GM19438 (cell line): ENCODE data around the gene GPC4.

ENCODE experiments used
- ATAC-seq: cut with Tn5 transposase; IDR thresholded peaks from one replicate; pipeline ENCODE4 v1.9.1; 2021; ENCODE audit warnings: low read depth; ENCODE audit not compliant: unreplicated experiment

Gene GPC4

DNA sequence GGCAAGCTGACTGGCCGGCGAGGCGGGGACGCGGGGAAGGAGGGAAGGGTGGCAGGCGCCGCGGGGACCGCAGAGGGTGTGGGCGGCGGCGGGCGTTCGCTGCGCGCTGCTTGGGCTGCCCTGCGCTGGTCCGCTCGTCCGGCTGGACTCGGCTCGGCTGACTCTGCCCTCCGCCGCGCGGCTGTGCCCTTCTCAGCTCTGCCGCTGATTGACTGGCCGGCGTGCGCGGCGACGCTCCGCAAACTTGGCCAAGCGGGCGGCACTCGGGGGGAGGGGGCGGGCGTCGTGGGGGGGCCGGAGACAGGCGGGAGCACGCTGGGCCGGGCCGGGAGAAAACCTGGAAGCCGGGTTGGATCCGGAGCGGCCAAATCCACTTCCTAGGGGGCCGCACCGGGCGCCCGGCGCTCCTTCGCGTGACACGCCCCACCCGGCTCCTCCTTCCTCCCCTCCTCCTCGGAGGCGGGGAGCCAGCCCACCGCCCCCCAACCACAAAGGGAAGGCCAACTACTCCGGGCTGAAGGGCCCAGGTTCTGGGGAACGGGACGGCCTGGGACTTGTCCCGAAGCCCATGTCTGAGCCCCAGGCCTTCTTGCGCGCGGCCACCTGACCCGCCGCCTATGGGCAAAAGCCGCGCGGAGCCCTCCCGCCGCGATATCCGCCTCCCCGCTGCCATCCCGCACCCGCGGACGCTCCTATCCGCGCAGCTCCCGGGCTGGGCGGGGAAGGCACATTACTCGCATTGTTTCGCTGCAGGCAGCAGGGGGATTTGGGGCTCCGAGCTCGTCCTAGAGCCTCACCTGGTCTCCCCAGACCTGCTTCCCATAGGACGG lies at the start of gene GPC4:
TSS of gene GPC4 (minus strand) at position 214 of the 830 bp plus-strand sequence. CDS start 524 bp downstream, outside the sequence.
- no peak for ATAC-seq

DNA sequence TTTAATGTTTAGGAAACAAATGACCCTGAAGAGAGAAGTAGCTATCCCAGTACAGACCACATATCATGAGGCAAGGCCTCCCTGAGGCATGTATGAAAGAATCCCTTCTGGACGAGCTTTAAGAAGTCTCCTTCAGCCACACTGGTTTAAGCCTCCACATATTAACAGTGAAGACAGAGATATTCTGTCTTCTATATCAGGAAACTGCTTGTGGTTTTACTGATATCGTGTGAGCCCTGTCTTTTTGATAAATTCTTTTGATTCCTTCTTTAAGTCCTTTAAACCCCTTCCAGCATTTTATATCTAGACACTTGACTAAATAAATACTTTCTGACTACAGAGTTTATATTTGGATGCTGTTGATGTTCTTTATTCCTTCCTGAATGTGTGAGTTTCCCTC lies 45.9 kb upstream of the GPC4 start:
- no peak for ATAC-seq

DNA sequence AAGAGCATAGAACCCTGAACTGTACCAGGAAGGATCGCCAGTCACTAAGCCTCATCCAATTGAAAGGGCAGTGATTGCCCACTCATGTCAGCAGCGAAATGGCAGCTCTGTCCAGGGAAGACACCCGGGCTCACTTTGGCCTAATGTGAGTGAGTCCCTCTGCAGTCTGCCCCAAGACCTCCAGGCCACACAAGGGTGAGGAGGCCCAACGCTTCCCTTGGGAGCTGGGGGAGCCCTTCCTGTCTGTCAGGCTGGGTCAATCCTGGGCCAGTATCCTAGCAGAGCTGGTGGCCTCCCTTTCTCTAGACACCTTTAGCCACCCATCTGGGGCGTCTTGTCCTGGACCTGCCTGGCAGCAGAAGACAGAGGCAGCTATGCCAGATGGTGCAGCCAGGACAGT lies 39.6 kb upstream of the GPC4 start:
- no peak for ATAC-seq

DNA sequence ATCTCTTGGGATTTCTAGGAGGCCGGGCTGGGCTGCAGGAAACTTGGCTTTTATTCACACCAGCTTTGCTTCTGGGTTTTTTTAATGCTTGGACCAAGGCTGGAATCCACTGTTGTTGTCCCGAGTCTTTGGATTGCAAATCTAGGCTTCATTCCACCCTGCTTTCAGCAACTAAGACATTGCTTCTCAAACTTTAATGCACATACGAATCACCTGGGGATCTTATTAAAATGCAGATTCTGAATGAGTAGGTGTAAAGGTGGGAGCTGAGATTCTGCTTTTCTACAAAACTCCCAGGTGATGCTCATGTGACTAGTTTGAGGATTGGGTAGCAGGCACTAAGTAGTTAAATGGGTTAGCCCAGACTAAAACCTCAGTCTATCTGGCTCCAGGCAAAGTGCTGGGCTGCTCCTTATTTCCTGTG lies 39.2 kb upstream of the GPC4 start:
- ATAC-seq = no peak

DNA sequence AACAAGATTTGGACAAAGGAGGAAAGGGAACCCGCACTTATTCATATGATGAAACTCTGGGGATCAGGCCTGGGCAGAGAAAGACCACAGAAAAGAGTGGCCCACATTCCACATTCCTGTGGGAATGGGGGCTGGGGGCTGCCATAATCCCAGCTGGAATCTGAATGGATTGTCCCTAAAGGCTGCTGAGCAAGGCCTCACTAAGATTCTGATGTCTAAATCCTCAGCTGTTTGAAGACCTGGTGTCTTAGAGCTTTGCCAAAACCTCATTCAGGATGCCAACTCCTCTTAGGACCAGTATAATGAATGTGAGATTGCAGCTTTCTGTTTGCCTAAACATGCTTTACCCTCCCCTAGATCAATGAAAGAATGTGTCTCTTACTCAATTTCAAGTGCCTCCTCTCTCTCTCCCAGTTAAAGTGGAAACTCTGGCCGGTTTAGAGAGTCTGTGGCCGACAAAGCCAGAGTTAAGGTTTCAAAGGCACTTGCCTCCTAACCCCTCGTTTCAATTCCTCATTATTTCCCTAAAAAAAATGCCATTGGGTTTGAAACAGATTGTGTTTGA lies 33.3 kb upstream of the GPC4 start:
- ATAC-seq = no peak

DNA sequence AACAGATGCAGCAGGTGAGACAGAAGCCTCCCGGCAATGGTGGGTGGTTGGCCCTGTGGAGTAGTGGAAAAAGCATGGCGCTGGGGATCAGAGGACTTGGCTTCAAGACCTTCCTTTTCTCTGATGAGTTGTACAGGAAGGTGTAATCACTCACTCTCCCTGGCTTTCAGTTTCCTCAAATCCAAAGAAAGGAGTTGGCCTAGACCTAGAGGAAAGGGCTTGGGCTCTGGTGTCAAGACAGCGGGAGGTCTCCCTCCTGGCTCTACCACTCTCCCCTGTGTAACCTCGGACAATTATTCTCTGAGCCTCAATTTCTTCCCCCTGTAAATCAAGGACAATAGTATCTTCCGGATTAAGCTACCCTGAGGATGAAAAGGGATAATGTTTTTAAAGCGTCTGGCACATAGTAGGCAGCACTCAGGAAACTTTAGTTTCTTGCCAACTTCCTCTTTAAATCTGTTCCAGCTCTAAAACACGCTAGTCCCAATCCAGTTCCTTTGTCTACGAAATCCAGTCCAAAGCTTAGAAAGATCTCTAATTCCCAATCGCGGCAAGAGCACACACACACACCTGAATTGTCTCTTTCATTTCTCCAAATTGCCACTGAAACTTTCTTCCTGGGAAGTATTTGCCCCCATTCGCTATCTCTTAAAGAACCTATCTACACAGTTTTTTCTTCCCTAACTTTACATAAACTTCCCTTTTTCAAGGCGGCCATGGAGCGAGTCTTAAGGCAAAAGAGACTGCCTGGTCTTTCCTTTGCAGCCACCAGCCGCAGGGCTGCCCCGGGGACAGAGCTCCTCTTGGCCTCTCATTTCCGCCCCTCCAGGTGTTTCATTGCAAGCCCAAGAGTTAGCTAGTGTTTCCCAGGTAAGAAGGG lies 29.9 kb upstream of the GPC4 start:
- ATAC-seq = no peak

DNA sequence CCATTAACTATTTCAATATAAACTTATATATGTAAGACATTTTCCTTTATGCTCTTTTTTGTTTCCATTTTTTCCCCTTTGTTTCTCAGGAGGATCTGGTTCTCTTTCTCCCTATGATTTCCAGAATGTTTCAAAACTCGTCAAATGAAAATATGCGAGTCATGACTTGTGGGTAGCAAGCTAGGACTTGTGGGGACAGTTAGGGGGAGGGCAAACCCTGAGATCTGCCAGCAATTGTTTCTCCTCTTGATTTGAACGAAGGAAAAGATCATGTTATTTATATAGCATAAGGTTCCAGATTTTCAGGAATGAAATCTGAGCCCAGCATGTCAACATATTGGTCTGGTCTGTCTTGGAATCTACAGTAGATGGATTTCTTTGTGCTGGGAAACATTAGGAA lies 28.9 kb upstream of the GPC4 start:
- no peak for ATAC-seq

DNA sequence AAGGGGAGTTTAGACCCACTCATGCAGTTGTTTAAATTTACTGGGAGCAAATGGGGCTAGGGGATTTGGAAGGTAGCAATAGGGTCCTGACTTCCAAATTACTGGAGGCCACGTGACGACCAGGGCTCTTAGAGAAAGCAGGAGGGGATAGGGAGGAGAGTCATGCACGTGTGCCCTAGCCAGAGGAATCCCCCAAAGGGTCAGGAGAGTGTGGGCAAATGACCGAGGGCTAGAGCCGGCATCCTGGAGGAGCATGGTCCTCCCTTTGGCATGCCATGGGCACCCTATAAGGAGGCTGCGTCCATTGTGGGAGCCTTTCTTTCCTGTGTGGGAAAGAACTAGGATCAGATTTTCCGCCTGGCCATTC lies 25.5 kb upstream of the GPC4 start:
- no peak for ATAC-seq

DNA sequence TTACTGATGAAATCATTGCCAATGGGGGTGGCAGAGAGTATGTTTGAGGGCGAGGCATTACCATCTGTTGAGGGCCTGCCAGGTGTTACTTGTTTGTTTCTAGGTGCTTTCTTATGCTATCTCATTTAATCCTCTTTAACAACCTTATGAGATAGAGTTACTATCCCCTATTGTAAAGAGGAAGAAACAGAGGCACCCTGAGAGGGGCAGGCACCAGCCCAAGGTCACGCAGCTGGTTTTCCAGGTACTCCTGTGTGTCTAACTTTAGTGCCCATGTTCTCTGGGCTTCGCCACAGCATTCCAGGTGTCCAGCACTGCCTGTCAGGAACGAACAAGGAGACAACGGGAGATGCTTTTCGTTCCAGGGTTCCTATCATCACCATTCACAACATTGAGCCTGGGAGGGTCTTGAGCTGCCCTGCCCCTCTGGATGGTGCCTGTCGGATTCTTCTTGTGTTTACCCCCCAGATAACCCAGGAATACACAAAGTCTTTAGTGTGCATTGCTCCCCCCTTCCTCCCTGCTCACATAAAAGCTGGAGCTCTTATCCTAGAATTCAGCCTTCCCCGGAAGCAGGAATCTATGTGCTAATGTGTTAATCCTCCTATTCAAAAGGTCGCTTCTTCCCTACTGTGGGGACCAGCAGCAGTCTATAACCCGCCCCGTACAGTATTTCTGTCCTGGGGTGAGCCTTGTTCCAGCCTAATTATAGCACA lies 24.9 kb upstream of the GPC4 start:
- no peak for ATAC-seq

DNA sequence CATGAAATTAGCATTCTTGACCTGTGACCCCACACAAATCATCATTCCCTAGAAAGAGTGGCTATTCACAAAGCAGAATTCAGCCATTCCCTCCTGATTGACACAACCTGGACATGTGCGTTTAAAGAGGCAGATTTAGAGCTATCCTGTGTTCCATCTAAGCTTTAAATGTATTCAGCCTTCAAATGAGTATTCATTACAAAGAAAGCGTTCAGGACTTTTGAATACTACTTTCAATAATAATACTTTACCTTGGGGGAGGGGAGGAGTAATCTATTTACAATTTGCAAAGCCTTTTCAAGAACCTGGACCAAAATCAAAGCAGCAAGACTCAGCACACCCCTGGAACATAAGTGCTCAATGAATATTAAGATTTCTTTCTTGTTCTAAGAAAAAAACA lies 22.5 kb upstream of the GPC4 start:
- ATAC-seq = no peak

DNA sequence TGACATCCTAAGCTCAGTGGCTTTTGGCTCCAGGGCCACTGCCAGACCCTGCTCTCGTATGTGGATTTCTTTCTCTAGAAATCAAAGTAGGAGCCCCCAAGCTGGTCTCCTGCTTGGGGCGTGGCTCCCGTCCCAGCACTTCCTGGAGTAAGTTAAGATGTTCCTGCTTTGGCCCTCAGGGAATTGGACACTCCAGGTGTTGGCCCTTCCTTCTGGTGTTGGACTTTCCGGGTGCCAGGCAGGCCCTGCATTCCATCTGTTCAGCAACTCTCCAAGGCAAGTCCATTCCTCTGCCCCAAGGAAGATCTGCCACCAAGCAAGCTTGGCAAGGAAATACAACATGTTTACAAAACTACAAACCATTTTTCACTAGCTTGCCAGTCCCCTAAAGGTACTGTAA lies 22.1 kb upstream of the GPC4 start:
- ATAC-seq = no peak

DNA sequence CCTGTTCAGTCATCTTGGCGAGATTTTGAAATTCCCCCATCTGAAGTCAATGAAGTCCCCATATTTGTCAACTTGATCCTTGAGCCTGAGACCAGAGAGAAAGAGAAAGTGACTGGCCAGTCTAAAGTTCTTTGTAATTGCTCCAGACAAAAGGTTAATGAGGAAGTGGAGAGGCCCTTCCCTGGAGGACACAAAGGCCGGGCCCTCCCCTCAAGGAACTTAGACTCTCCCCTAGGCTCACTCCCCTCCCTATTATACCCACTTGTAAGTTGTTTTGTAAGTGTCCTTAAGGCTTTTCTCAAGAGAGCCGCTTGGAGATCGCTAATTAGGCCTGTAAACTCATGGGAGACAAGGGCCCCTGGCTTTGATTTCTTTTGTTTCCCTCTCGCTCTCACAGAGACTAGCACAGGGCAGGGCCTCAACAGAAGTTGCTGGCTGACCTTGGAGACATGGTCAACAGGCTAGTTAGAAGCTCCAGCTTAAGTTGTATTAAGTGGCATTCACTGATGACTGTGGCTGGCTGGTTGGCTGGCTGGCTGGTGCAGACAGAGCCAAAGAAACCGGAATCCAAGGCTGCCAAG lies 20.3 kb upstream of the GPC4 start:
- no peak for ATAC-seq

DNA sequence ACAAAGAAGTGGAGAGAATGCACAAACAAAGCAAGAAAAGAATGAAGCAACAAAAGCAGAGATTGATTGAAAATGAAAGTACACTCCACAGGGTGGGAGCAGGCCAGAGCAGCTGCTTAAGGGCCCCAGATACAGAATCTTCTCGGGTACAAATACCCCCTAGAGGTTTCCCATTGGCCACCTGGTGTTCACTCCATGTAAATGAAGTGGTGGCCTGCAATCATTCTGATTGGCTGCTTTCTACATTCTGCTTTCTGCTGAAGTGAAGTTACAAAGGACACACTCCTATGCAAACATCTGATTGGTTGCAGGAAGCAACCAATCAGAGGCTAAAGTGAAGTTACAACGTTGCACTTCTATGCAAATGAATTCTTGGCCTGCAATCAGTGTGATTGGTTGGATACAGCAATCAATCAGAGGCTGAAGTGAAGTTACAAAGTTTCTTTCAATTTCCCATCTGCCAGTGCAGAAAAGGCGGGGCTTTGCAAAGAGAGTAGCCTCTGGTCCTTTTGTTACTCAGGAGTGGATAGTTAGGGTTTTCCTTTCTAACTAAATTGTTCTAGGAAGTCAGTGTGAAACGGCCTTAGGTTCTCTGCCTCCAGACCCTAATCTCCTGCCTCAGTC lies 19.0 kb upstream of the GPC4 start:
- no peak for ATAC-seq

DNA sequence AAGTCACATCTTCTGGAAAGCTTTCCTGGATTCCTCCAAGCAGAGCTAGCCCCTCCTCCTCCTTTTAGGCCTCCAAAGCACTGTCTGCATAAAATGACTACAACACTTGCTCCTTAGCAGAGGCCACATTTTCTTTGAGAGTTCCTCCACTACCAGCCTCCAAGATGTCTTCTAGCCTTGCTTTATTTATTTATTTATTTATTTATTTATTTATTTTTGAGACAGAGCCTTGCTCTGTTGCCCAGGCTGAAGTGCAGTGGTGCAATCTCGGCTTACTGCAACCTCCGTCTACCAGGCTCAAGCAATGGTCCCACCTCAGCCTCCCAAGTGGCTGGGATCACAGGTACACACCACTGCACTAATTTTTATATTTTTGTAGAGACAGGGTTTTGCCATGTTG lies 4.6 kb upstream of the GPC4 start:
- ATAC-seq = no peak

DNA sequence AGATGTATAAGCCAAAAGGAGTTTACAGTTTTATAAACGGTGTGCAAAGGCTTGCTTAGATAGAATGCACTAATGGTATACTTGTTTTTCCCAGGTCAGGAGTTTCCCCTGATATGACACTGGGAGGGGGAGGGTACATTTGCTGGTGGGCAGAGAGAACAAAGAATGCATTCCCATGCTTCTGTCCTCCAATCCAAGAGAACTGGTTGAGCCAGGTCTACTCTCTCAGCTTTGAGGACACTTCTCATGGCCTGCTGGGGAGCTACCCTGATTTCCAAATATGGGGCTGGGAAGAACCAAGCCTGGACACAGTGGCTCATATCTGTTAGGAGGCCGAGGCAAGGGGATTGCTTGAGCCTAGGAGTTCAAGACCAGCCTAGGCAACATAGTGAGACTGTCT lies 3.3 kb upstream of the GPC4 start:
- no peak for ATAC-seq

DNA sequence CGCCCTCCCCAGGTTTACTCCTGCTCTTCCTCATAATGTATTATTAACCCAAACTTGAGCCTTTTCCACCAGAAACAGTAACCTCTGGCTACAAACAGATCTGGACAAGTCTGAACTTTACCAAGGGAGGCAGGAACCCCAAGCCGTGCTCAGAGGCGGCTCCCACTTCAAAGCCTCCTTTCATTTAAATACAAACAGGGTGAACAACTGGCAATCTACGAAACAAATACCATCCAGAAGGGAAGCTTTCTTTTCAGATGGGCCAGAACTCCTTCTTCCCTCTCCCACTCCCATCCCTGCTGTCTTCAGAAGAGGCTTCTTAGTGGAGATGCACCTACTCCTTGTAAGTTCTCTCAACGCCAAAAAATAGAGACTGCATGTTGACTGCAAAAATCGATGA lies 2.1 kb upstream of the GPC4 start:
- no peak for ATAC-seq

DNA sequence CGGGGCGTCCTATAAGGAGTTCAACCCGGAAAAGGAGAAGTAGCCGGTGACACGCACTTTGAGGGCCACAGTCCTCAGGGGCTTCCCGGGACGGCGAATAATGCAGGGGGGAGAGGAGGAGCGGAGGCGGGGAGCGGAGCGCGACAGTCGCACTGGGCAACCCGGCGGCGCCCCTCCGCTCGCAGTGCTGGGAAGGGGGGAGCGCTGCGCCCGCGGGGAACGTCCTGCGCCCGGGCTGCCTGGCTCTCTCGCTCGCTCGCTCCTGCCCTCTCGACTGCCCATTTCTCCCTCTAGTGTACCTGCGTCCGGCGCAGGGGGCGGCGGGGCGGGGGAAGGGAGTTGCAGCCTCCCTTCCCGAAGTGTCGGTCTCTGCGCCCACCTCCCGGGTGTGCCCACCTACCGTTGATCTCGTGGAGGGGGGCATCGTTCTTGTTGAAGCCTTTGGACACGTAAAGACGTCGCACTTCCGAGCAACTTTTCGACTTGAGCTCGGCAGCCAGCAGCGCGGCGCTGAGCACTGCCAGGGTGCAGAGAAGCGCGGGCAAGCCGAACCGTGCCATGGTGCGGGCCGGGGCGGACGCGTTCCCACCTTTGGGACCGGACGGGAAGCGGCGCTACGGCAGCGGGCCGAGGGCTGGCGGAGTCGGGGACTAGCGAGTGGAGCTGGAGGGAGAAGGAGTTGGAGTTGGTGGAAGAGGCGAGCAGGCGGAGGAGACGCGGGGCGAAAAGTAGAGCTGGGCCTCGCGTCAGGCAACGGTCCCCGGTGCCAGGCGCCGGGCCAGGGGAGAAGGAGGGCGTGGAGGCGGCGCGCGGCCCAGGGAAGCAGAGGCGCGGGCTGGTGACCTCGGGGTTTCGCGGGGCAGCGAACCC lies 648 bp downstream of the GPC4 start:
- no peak for ATAC-seq

DNA sequence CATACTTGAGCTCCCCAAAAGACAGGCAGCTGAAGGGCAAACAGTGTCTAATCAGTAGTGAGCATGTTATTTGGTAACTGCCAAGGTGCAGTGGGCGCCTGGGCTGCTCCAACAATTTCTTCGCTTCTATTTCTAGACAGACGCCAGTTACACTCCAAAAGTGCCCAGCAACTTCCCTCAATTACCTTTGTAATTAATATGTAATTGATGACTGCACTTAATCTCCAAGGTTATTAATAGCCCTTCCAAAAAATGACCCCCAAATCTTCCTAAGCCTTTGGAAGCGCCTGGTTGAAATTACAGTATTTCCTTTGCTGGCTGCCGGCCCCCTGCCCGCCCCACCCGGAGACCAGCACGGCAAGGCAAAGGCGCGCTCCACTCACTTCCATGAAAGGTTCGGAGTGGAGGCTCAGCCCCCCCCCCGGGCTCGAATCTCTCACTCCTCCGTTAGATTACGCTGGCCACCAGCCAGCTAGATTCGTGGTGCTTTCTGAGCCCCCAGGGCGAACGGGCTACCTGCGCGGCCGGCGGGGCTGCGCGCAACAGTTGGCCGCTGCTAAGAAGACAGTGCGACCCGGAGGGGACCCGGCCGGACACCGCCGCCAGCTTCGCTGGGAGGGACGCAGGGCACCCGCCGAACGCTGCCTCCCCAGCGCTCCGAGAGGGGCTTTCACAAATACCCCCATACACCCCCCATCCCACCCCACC lies 1.9 kb downstream of the GPC4 start:
- no peak for ATAC-seq

DNA sequence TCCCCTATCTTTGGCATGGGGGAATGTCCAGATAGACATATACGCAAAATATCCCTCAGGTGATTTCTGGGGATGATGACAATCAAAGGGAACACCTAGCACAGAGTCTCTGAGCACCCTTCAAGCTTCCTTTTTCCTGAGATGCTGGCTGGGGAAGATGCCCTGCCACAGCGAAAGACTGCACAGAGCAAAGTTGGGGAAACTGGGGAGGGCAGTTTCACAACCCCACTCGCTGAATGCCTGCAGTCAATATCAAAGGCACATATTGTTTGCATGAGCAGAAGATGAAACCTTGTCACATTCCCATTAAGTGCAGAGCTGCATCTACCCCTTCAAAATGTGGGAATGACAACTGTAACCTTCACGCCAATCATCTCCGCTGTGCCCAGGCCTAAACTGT lies 2.6 kb downstream of the GPC4 start:
- no peak for ATAC-seq
